GM04503 (cell line): ENCODE results near the gene NR1H2.

Source experiments
- DNase-seq: peaks from one replicate; pipeline ENCODE4 v3.0.0-alpha.2; 2012; ENCODE audit warnings: low read depth

NR1H2 gene

DNA sequence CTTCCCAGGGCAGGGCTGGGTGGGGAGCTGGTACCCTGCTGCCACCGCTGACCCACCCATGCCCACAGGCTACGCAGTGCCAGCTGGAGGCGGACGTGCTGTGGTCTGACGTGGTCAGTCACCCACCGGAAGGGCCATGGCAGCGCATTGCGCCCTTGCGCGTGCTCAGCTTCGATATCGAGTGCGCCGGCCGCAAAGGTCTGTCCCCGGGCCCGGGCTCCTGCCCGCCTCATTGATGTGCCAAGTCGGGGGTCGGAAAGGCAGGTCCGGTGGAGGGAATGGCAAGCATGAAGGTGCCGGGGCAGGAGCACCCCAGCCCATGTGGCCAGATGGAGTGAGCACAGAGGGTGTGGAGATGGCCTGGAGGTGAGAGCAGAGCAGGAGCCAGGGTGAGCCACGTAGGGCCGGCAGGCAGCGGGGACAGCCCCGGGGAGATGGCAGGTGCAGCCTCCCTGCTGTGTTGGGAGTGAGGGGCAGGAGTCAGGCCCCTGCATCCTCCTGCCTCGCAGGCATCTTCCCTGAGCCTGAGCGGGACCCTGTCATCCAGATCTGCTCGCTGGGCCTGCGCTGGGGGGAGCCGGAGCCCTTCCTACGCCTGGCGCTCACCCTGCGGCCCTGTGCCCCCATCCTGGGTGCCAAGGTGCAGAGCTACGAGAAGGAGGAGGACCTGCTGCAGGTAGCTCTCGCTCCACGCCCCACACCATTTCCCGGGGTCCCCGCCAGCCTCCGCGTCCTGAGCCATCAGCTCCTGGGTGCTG, 26.5 kb downstream of the NR1H2 start:
- no peak for DNase-seq

DNA sequence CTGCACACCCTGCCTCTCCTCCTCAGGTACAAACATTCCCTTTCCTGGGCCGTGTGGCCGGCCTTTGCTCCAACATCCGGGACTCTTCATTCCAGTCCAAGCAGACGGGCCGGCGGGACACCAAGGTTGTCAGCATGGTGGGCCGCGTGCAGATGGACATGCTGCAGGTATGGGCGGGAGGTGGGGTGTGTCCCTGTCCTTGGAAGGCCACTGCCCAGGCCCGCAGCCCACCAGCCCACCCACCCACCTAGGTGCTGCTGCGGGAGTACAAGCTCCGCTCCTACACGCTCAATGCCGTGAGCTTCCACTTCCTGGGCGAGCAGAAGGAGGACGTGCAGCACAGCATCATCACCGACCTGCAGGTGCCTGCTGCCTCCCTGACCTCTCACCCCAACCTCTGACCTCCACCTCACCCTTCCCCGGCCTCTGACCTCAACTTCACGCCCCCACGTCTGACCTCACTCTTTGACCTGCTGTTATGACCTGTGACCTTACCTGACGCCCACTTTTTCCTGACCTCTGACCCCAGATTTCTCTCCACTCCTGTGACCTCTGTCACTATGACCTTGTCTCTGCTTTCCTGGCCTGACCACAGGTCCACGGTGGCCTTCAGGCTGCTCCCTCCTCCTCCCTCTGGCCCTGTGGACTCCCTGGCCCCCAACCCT, 30.0 kb downstream of the NR1H2 start:
- DNase-seq, result no peak

DNA sequence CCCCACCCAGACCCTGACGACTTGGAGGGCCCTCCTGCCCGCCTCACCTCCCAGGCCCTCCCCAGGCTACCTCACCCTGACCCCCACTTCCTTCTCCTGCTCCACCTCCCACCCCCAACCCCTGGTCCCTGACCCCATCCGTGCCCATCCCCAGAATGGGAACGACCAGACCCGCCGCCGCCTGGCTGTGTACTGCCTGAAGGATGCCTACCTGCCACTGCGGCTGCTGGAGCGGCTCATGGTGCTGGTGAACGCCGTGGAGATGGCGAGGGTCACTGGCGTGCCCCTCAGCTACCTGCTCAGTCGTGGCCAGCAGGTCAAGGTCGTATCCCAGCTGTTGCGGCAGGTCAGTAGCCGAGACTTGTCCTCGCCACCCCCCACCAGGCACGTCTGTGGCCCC, 30.6 kb downstream of the NR1H2 start:
- DNase-seq, result no peak

DNA sequence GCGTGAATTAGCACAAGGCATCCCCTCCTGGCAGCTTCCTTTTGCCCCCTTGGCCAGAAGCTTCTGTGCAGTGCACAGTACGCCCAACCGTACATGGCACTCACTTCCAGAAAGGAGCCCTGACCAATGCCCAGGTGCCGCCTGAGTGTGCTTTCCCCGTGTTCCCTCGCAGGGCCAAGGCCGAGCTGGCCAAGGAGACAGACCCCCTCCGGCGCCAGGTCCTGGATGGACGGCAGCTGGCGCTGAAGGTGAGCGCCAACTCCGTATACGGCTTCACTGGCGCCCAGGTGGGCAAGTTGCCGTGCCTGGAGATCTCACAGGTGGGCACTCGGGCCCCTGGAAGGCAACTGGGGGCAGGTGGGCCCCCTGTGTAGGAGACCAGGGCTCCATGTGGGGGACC, 33.1 kb downstream of the NR1H2 start:
- no peak for DNase-seq

DNA sequence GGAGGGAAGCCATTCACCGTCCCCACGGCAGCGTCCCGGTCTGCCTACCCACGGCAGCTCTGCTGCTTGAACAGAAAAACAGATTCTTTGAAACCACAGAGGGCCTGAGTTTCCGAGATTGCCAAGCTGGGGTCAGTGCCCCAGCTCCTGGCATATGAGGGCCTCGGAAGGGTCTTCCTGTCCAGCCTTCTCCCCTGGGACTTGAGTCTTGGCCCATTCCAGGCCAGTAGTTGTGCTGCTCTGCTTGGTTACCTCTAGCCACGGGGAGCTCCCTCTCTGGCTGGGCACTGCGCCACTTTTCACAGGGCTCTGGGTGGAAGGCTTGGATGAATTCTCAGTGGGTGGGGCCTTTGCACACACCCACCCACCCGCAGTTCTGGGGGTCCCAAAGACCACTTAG, 33.9 kb downstream of the NR1H2 start:
- no peak for DNase-seq

DNA sequence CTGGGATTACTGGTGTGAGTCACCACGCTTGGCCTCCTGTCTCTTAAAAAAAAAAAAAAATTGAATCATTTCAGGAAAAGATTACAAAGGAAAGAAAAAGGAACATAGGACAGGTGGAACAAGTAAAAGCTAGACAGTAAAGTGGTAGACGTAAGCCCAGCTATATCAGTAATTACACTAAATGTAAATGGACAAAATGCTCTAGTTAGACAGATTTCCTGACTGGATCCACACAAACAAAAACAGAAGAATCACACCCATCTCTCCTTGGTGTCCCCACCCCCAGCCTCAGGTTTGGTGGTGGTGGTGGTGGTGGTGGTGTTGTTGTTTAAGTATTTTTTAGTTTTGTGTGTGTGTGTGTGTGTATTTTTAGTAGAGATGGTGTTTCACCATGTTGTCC, 36.2 kb downstream of the NR1H2 start:
- no peak for DNase-seq

DNA sequence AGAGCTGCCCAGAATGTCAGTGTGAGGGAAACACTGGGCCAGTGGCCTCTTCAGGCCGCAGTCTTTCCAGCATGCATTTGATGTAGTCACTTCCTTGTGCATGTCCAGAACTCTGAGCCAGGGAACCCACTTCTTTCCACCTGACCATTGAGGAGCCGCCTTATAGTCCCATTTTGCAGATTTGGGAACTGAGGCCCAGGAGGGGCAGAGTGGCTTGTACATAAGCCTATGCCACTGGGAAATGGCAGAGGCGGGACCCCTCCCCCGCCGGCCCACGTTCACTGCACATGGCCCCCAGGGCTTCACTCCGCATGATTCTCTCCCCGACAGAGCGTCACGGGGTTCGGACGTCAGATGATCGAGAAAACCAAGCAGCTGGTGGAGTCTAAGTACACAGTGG, 36.8 kb downstream of the NR1H2 start:
- no peak for DNase-seq

DNA sequence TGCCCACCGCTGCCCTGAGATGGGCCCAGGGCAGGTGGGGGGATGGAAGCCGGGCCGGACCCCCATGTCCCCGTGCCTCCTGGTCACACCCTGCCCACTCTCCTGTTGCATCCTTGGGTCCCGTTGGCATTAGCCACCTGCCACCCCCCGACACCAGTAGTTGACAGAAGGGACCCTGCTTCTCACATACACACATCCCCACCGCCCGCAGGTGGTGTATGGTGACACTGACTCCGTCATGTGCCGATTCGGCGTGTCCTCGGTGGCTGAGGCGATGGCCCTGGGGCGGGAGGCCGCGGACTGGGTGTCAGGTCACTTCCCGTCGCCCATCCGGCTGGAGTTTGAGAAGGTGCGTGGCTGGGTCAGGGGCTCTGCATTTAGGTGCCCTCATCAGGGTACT, 37.3 kb downstream of the NR1H2 start:
- no peak for DNase-seq

DNA sequence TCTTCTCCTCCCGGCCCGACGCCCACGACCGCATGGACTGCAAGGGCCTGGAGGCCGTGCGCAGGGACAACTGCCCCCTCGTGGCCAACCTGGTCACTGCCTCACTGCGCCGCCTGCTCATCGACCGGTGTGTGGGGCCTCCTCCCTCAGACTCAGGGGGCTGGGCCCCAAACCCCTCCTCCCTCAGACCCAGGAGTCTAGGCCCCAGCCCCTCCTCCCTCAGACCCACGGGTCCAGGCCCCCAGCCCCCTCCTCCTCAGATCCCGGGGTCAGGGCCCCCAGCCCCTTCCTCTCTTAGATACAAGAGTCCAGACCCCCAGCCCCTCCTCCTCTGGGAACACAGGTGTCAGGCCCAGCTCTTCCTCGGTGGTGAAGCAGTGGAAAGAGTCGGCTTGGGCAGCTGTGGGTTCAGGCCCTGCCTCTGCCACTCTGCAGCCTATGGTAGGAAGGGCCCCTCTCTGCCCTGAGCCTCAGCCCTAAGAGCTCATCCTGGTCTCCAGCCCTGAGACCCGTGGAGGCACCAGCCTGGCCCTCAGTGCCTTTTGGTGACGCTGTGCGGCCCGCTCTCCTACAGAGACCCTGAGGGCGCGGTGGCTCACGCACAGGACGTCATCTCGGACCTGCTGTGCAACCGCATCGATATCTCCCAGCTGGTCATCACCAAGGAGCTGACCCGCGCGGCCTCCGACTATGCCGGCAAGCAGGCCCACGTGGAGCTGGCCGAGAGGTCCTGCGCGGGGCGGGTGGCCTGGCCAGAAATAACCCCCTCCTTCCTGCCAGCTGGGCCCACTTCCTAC, 38.8 kb downstream of the NR1H2 start:
- DNase-seq, result no peak

DNA sequence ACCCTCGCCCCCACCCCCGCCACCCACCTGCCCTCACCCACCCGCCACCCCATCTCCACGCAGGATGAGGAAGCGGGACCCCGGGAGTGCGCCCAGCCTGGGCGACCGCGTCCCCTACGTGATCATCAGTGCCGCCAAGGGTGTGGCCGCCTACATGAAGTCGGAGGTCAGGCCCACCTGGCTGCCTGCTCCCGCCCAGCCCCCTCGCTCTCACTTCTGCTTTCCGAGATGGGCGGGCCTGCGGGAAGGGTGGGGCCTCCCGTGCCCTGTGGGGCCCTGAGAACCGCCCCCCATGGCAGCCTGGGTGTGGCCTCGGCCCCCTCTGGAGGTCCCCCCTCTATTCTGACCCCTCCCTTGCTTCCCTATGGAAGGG, 39.4 kb downstream of the NR1H2 start:
- no peak for DNase-seq

DNA sequence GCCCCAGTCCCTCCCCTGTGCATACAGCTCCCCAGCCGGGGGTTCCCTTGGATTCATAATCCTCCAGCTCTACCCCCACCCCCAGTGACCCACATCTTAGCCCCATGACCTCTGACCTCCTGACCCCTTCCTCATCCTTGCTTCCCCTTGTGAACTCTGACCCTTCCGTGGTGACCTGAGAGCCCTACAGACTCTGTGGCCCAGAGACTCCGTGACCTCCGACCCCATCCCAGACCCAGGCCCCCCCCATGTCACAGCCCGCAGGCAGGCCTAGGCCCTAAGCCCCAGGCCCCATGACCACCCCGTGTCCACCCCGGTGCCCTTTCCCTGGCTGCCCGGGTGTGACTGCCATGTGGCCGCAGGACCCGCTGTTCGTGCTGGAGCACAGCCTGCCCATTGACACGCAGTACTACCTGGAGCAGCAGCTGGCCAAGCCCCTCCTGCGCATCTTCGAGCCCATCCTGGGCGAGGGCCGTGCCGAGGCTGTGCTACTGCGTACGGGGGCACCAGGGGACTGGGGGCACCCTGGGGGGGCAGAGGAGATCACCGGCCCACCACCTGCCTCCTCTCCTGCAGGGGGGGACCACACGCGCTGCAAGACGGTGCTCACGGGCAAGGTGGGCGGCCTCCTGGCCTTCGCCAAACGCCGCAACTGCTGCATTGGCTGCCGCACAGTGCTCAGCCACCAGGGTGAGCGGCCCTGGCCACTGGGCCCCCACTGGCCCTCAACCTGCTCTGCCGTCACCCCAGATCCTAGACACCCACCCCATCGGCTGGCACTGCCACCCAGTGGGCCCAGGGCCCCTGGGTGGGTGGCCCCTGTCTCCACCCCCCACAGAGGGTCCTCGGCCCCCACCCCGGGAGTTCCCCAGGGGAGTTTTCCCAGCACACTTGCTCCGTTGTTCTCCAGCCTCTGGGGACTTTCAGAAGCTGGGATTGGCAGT, 40.0 kb downstream of the NR1H2 start:
- DNase-seq, result no peak

DNA sequence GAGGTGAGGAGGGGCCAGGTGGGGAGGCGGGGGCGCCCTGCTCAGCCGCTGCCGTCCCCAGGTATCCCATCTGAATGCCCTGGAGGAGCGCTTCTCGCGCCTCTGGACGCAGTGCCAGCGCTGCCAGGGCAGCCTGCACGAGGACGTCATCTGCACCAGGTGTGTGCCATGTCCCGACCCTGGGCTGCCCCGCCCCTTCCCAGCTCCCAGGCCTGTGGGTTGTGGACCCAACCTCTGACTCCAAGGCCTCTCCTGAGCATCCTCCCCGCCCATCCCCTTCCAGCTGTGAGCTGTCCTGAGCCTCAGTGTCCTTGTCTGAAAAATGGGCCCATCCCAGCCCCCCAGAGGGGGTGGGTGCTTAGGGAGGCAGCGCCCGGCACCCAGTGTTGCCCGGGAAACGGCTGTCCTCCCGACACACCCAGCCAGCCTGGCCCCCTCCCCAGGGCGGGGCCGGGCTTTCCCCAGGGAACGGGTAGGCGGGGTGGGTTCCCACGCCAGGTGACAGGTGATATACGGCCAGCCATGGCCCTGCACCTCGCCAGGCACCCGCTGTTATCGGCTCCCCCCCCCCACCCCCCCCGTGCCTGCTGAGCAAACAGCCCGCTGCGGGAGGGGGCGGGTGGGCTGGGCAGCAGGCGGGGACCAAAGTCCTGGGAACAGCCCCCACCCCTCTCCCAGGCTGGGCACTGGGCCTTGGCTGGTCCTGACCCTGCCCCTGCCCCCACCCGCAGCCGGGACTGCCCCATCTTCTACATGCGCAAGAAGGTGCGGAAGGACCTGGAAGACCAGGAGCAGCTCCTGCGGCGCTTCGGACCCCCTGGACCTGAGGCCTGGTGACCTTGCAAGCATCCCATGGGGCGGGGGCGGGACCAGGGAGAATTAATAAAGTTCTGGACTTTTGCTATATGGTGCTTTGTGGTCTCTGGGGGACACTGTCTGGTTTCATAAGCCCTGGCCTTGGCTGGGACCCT, 41.1 kb downstream of the NR1H2 start:
- DNase-seq, result no peak

DNA sequence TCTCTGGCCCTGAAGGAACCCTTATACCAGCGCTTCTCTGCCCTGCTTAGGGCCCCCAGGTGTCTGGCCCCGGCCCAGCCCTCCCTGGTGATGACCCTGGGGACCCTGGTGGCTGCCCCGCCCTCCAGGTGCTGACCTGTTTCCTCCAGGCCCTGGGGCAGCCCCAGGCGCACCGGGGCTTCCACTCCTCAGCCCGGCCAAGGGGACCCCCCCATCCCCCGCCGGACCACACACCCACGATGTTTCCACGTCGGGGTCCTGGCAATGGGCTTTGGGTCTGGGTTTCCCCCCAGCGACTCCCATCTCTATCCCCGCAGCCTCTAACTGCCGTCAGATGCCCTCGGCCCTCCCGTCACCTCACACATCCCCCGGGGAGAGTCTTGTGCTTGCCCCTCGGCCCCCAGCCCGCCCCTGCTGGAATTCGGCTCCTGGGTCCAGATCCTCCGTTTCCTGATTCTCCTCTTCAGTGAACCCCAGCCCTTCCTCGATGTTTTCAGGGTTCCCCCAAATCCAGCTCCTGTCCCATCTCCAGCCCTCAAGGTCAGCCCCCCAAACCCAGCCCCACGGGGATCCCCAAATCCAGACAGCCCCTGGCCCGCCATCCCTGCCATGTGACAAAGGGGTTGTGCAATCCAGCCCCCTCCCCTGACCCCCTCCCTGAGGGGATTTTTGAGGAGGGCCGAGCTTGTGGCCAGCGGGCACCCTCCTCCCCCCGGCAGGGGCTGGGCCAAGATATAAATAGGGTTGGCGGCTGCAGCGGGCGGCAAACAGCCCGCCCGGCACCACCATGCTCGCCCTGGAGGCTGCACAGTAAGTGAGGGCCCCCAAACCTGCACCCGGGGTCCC, 42.1 kb downstream of the NR1H2 start, which contains the start of gene SPIB:
SPIB (plus strand) TSS at position 763 of the 846 bp plus-strand sequence; CDS start at position 788, 25 bp downstream.
- DNase-seq, result no peak

DNA sequence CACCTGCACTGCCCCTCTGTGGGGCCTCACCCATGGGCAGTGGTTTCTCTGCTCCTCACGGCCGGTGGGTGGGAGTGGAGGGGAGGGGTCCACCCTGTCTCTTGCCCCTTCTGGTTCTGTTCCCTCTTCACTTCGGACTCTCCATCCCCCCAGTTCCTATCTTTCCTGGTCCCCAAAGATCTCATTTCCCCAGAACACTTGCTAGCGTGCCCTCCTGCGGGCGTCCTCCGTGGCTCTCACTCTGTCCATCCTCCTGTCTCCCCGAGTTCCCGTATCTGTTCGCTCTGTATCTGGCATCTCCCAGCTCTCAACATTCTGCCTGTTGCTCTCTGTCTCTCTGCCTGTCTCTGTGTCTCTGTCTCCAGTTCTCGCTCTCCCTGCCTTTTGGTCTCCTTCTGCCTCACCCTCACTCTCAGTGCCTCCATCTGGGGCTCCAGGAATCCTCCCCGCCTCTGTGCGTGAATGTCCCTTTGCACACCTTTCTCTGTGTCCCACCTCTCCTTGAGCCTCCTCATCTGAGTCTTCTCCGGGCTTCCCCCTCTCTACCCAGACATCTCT, 42.8 kb downstream of the NR1H2 start:
- no peak for DNase-seq

DNA sequence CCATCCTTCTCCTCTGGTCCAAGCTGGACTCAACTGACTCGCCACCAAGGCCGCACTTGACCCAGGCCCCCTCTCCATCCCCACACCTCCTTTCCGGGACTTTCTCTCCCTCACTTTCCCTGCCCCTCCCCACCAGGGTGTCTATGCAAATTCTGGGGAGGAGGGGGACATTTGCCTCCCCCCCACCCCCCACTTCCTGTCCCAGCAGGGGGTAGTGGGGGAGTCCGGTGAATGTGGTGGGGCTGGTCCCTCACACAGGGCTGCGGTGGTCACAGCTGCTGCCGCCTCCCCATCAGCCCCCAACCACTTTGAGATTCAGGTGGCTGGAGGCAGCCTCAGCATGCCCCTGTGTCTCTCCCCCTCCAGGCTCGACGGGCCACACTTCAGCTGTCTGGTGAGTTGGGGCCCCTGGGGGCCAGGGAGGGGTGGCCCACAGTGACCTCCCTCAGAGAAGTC, 43.4 kb downstream of the NR1H2 start:
- no peak for DNase-seq

DNA sequence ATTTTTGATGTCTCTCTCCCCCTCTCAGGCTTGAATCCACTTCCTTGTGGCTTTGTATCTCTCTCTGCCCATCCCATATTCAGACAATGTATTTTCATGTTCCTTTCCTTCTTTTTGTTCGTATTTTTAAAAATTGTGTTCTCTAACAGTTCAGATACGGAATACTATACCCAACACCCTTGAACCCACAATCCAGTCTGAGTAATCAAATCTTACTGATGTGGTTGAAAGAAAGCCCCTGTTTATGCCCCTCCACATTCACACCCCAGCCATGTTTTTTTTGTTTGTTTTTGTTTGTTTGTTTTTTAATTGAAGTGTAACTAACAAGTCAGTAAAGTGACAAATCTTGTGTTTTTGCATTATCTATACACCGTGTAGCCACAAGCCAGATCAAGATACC, 43.9 kb downstream of the NR1H2 start:
- DNase-seq, result no peak

DNA sequence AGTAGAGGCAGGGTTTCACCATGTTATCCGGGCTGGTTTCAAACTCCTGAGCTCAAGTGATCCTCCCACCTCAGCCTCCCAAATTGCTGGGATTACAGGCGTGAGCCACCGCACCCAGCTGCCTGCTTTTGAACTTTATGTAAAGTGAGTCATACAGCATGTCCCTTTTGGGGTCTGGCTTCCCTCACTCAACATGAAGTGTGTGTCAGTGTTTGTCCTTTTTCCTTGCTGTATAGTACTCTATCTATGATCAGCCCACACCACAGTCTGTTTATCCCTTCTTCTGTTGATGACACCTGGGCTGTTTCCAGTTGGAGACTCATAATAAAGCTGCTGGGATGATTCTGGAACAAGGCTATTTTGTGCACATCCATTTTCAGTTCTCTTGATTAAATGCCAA, 44.6 kb downstream of the NR1H2 start:
- no peak for DNase-seq

DNA sequence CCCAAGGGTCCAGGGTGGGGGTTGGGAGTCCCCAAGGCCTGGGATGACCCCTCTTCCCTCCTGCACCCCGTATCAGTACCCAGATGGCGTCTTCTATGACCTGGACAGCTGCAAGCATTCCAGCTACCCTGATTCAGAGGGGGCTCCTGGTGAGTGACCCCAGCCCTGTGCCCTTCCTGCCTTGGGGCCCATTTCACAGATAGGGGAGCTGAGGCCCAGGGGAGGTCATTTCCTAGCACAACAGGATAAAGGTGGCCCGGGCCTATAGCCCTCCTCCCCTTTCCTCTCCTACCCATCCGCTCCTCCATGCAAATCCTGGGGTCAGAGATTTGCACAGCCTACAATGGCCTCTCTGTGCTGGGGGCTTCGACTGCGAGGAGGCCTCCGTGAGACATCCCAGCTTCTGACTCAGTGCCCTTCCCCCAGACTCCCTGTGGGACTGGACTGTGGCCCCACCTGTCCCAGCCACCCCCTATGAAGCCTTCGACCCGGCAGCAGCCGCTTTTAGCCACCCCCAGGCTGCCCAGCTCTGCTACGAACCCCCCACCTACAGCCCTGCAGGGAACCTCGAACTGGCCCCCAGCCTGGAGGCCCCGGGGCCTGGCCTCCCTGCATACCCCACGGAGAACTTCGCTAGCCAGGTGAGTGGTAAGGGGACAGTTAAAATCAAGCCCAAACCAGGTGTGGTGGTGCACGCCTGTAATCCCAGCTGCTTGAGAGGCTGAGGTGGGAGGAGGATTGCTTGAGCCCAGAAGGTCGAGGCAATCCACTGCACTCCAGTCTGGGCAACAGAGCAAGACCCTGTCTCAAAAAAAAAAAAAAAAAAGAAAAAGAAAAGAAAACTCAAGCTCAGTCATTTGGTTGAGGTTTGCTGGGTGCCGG, 46.4 kb downstream of the NR1H2 start:
- no peak for DNase-seq
